Progenitor cell of endocrine pancreas (in vitro differentiated cells): ENCODE data around the gene TSFM. TPM values are rescaled to one million over a fixed set of nuclear protein-coding genes. Genes with fewer than 3 reads are reported as not detected.
A peak's percentile ranks its signal among the peaks of the same experiment; 100 is the strongest.
"Not testable (repeated sequence)": the region's sequence is repeated elsewhere in the genome, so short reads cannot be mapped to it uniquely, and the experiment has no call there.

Source experiments
- DNase-seq: peaks from one replicate; pipeline ENCODE4 v3.0.0; 2021; ENCODE audit warnings: low spot score; ENCODE audit not compliant: unreplicated experiment
- H3K27ac Mint-ChIP-seq: 2 replicates; pipeline ENCODE4 v1.8.0; 2021; ENCODE audit warnings: mild to moderate bottlenecking, moderate library complexity, mixed read lengths
- H3K27me3 Mint-ChIP-seq: 2 replicates; pipeline ENCODE4 v1.8.0; 2021; ENCODE audit warnings: mixed read lengths
- H3K36me3 Mint-ChIP-seq: 2 replicates; pipeline ENCODE4 v1.8.0; 2022; ENCODE audit warnings: mixed read lengths; ENCODE audit not compliant: insufficient read depth
- H3K4me1 Mint-ChIP-seq: 2 replicates; pipeline ENCODE4 v1.8.0; 2021; ENCODE audit warnings: low read depth, mixed read lengths
- H3K4me3 Mint-ChIP-seq: 2 replicates; pipeline ENCODE4 v1.8.0; 2021; ENCODE audit warnings: low read depth, mild to moderate bottlenecking, moderate library complexity, mixed read lengths
- H3K9me3 Mint-ChIP-seq: 2 replicates; pipeline ENCODE4 v1.8.0; 2021; ENCODE audit warnings: low read depth, mixed read lengths
- total RNA-seq: library from RNA; stranded (reverse); gene quantifications from 2 replicates; pipeline ENCODE4 v1.2.1, GENCODE V29; 2021
- TF ChIP-seq, protein P1 (sequence below): fragments of 200-600 bp; sonication (generic); IDR thresholded peaks from one replicate; pipeline ENCODE4 v1.5.0; 2021; ENCODE audit warnings: antibody characterized with exemption, mild to moderate bottlenecking; ENCODE audit not compliant: unreplicated experiment

The TSFM gene
- total RNA-seq, 1 donor from 2014 or later: 25.7 TPM

DNA sequence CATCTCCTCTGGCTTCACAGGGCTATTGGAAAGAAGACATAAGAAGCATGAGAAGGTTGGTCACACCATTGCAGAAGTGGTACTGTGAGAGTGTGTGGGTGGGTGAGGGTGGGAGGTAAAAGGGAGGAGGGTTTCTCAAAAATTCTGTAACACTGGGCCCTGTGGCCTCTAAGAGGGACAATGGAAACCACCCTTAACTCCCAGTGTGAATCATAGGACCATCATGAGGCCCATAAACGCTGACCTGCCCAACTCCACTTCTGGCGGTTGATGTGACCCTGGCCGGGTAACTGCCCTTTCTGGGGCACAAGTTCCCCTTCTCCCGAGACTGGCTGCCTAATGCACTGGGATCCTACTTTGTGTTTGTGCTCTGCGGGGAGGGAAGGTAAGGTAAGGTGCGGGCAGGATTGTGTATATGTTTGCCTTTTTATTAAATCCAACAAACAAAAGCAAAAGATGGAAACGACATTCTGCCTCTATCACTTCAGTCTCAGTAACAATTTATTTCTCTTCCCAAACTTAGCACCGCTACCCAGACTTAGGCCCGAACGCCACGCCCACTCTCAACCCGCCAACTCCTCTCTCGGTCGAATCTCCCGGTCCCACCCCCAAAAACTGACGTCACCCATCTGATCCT is 11.2 kb upstream of the TSFM start:
- H3K4me3 Mint-ChIP-seq: peak overlapping the region; percentile 98
- H3K27ac Mint-ChIP-seq: peak overlapping the region; percentile 99
- H3K27me3 Mint-ChIP-seq: peaks cover 24% of the 10 kb centered on the region
- TF ChIP-seq, protein P1, sequence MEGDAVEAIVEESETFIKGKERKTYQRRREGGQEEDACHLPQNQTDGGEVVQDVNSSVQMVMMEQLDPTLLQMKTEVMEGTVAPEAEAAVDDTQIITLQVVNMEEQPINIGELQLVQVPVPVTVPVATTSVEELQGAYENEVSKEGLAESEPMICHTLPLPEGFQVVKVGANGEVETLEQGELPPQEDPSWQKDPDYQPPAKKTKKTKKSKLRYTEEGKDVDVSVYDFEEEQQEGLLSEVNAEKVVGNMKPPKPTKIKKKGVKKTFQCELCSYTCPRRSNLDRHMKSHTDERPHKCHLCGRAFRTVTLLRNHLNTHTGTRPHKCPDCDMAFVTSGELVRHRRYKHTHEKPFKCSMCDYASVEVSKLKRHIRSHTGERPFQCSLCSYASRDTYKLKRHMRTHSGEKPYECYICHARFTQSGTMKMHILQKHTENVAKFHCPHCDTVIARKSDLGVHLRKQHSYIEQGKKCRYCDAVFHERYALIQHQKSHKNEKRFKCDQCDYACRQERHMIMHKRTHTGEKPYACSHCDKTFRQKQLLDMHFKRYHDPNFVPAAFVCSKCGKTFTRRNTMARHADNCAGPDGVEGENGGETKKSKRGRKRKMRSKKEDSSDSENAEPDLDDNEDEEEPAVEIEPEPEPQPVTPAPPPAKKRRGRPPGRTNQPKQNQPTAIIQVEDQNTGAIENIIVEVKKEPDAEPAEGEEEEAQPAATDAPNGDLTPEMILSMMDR: no peak
- DNase-seq: peak; percentile 59
- H3K9me3 Mint-ChIP-seq: no peaks in the 10 kb centered on the region
- H3K36me3 Mint-ChIP-seq: peaks cover 9% of the 10 kb centered on the region
- peaks cover 13% of the 10 kb centered on the region for H3K4me1 Mint-ChIP-seq

DNA sequence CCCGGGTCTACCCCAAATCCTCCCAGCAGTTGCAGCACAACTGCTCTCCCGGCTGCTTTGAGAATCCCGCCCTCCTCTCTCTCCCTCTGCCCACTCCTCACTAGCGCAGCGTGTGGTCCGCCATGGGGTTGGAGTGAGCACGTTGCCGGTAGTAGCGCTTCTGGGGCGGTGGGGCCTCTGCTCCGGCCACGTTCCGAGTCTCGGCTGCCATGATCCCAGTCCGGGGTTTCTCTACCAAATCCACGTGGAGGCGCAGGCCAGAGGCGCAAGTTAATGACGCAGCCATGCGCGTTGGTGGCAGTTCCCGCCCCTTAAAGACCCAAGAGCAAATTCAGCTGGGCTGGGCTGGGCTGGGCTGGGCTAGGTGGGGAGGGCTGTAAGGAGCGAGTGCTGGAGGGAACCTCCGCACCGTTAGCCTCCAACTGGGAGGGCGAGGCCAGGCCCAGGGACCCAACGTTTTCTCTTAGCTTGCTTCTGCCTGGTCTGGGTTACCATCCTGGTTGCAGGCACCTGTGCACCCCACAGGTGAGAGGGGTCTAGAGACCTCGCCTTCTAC is 10.6 kb upstream of the TSFM start, which contains the start of gene METTL1:
Gene METTL1, minus strand, starts transcription at position 233 of the 556 bp plus-strand sequence. Its CDS starts 22 bp downstream, at position 211.
- Mint-ChIP-seq H3K27ac (peak within 1 kb of the TSS; percentile 99), H3K4me3 (peak within 1 kb of the TSS; percentile 98), H3K4me1 (peaks cover 9% of the 10 kb centered on the region), H3K9me3 (no peaks in the 10 kb centered on the region), H3K36me3 (peaks cover 9% of the 10 kb centered on the region), H3K27me3 (peaks cover 18% of the 10 kb centered on the region)
- TF ChIP-seq, protein P1: no peak
- DNase-seq: peak; percentile 86

DNA sequence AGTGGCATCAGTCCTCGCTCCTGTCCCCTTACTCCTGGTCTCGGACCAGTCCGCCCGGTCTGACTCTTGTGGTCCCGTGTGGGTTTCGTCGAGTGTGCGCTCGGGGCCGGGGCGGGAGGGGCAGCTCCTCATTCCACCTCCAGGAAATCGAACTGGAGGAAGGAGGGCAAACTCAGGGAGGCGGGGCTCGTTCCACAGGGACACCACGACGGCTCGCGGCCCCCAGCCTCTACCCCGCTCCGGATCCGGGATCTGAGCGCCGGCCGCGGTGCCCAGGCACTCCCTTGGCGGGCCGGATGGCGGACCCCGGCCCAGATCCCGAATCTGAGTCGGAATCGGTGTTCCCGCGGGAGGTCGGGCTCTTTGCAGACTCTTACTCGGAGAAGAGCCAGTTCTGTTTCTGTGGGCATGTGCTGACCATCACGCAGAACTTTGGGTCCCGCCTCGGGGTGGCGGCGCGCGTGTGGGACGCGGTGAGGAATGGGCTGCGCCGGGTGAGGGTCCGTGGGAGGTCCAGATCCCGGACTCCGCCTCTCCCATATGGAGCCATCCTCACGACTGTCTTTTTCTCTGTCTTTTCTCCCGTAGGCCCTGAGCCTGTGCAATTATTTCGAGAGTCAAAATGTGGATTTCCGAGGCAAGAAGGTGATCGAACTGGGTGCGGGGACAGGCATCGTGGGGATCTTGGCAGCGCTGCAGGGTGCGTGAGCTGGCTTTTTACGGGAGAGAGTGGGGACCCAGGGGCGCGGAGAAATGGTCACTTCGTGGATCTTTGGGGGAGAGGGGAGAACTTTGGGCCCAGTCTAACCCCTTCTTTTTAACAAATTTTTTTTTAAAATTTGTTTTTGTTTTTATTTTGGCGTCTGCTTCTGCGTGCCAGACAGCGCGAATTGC is 9.9 kb upstream of the TSFM start, which contains the start of gene EEF1AKMT3:
Gene EEF1AKMT3, plus strand, starts transcription at position 186 of the 894 bp plus-strand sequence. Its CDS starts 111 bp downstream, at position 297.
- TF ChIP-seq, protein P1: no peak
- DNase-seq: peak; percentile 45
- H3K27me3 Mint-ChIP-seq: peaks cover 11% of the 10 kb centered on the region
- no peaks in the 10 kb centered on the region for H3K9me3 Mint-ChIP-seq
- H3K36me3 Mint-ChIP-seq: peaks cover 9% of the 10 kb centered on the region
- H3K4me1 Mint-ChIP-seq: peaks cover 9% of the 10 kb centered on the region
- H3K27ac Mint-ChIP-seq: peak within 1 kb of the TSS; percentile 99
- peak within 1 kb of the TSS; percentile 98 for H3K4me3 Mint-ChIP-seq

DNA sequence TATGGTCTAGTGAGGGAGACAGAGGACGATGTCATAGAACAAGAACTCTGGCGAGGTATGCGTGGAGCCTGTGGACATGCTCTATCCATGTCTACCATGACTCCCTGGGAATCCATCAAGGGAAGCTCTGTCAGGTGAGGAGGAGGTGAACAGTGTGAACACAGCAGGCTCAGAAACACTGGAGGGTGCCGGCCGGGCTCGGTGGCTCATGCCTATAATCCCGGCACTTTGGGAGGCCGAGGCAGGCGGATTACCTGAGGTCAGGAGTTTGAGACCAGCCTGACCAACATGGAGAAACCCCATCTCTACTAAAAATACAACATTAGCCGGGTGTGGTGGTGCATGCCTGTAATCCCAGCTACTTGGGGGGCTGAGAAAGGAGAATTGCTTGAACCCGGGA is 8.0 kb upstream of the TSFM start:
- not testable (repeated sequence) for H3K4me1 Mint-ChIP-seq, H3K27ac Mint-ChIP-seq, H3K36me3 Mint-ChIP-seq, DNase-seq, H3K27me3 Mint-ChIP-seq, H3K9me3 Mint-ChIP-seq, H3K4me3 Mint-ChIP-seq

DNA sequence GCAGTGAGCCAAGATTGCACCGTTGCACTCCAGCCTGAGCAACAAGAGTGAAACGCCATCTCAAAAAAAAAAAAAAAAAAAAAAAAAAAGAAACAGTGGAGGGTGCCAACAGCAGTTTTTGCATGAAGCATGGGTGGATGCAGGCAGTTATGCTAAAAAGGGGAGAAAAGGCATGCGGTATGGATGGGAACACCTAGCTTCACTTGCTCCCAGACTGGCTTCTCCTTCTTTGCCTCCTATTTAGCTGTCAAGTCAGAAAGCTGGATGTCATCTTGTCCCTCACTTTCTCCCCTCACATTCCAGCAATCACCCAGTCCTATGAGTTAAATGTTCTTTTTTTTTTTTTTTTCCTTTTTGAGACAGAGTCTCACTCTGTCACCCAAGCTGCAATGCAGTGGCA is 7.5 kb upstream of the TSFM start:
- H3K9me3 Mint-ChIP-seq: no peaks in the 10 kb centered on the region
- H3K36me3 Mint-ChIP-seq: peaks cover 6% of the 10 kb centered on the region
- TF ChIP-seq, protein P1: no peak
- DNase-seq: no peak
- H3K4me3 Mint-ChIP-seq: no peak overlapping the region
- peaks cover 9% of the 10 kb centered on the region for H3K4me1 Mint-ChIP-seq
- H3K27me3 Mint-ChIP-seq: peaks cover 2% of the 10 kb centered on the region
- no peak overlapping the region for H3K27ac Mint-ChIP-seq
